ELF-1 (cell line): ENCODE measurements around the gene PITX2.

Source experiments
- DNase-seq: peaks from one replicate; pipeline ENCODE4 v3.0.0-alpha.2; 2016; ENCODE audit warnings: low read depth, low spot score

PITX2 gene

GRCh38 chr4:110624904-110625494, 2.1 kb upstream of the PITX2 start:
- no peak for DNase-seq

GRCh38 chr4:110624398-110624780, 1.5 kb upstream of the PITX2 start:
- no peak for DNase-seq

GRCh38 chr4:110623718-110624397, 981 bp upstream of the PITX2 start:
- no peak for DNase-seq

- peak; percentile 83 for DNase-seq
Observed at GRCh38 chr4:110621839-110622751, 782 bp downstream of the PITX2 start.

- DNase-seq: no peak
Observed at GRCh38 chr4:110621328-110621812, 1.5 kb downstream of the PITX2 start.

- peak; percentile 93 for DNase-seq
Observed at GRCh38 chr4:110620691-110621327, 2.1 kb downstream of the PITX2 start.

- DNase-seq: no peak
Observed at GRCh38 chr4:110620322-110620690, 2.6 kb downstream of the PITX2 start.

GRCh38 chr4:110619463-110620247, 3.2 kb downstream of the PITX2 start:
- peak; percentile 89 for DNase-seq

GRCh38 chr4:110618581-110619462, 4.1 kb downstream of the PITX2 start:
- peak; percentile 71 for DNase-seq

GRCh38 chr4:110617646-110618580, 5.0 kb downstream of the PITX2 start:
- peak; percentile 95 for DNase-seq

- DNase-seq: no peak
Observed at GRCh38 chr4:110617075-110617640, 5.7 kb downstream of the PITX2 start.

GRCh38 chr4:110616238-110617074, 6.4 kb downstream of the PITX2 start:
- peak; percentile 68 for DNase-seq

- peak; percentile 82 for DNase-seq
Observed at GRCh38 chr4:110615353-110616237, 7.3 kb downstream of the PITX2 start.

GRCh38 chr4:110614976-110615352, 7.9 kb downstream of the PITX2 start:
- DNase-seq: peak; percentile 76

GRCh38 chr4:110614173-110614963, 8.5 kb downstream of the PITX2 start:
- peak; percentile 92 for DNase-seq

GRCh38 chr4:110613745-110614144, 9.1 kb downstream of the PITX2 start:
- DNase-seq: no peak
